Osteocyte (in vitro differentiated cells): ENCODE data around the gene DPP10. TPM values are rescaled to one million over a fixed set of nuclear protein-coding genes. Genes with fewer than 3 reads are reported as not detected.

Experiments
- DNase-seq: peaks from one replicate; pipeline ENCODE4 v3.0.0; 2021; ENCODE audit warnings: mixed read lengths; ENCODE audit not compliant: unreplicated experiment; ENCODE audit errors: extremely low spot score
- H3K27ac Mint-ChIP-seq: one replicate; pipeline ENCODE4 v1.8.0; 2021; ENCODE audit warnings: mild to moderate bottlenecking, mixed read lengths; ENCODE audit not compliant: unreplicated experiment
- H3K27me3 Mint-ChIP-seq: one replicate; pipeline ENCODE4 v1.8.0; 2021; ENCODE audit warnings: mixed read lengths; ENCODE audit not compliant: unreplicated experiment
- H3K36me3 Mint-ChIP-seq: one replicate; pipeline ENCODE4 v1.8.0; 2021; ENCODE audit warnings: mixed read lengths; ENCODE audit not compliant: unreplicated experiment
- H3K4me1 Mint-ChIP-seq: one replicate; pipeline ENCODE4 v1.8.0; 2021; ENCODE audit warnings: mixed read lengths; ENCODE audit not compliant: unreplicated experiment
- H3K4me3 Mint-ChIP-seq: one replicate; pipeline ENCODE4 v1.8.0; 2021; ENCODE audit warnings: mild to moderate bottlenecking, moderate library complexity, mixed read lengths; ENCODE audit not compliant: unreplicated experiment
- H3K9me3 Mint-ChIP-seq: one replicate; pipeline ENCODE4 v1.8.0; 2021; ENCODE audit warnings: mixed read lengths; ENCODE audit not compliant: unreplicated experiment
- CTCF ChIP-seq: fragments of 200-600 bp; sonication (generic); IDR thresholded peaks from 2 replicates; pipeline ENCODE4 v1.5.0; 2021; ENCODE audit warnings: antibody characterized with exemption, mild to moderate bottlenecking, moderate library complexity
- total RNA-seq: library from RNA; stranded (reverse); gene quantifications from 2 replicates; pipeline ENCODE4 v1.2.1, GENCODE V29; 2021

The DPP10 gene
- total RNA-seq, 1 donor from 2014 or later: not detected

- DNase-seq: no peak
- Mint-ChIP-seq H3K27ac (no peak overlapping the region), H3K27me3 (no peaks in the 10 kb centered on the region), H3K4me1 (no peaks in the 10 kb centered on the region), H3K4me3 (no peak overlapping the region), H3K36me3 (no peaks in the 10 kb centered on the region), H3K9me3 (no peaks in the 10 kb centered on the region)
- TF ChIP-seq CTCF: no peak
Measured at GRCh38 chr2:114714313-114714712, 271.9 kb downstream of the DPP10 start.

- Mint-ChIP-seq H3K4me3 (no peak overlapping the region), H3K36me3 (no peaks in the 10 kb centered on the region), H3K4me1 (no peaks in the 10 kb centered on the region), H3K27me3 (no peaks in the 10 kb centered on the region), H3K9me3 (no peaks in the 10 kb centered on the region), H3K27ac (no peak overlapping the region)
- TF ChIP-seq CTCF: no peak
- DNase-seq: no peak
Measured at GRCh38 chr2:114717049-114717448, 274.6 kb downstream of the DPP10 start.

GRCh38 chr2:114724454-114724853 is 282.0 kb downstream of the DPP10 start:
- DNase-seq: no peak
- Mint-ChIP-seq H3K4me3 (no peak overlapping the region), H3K27me3 (no peaks in the 10 kb centered on the region), H3K27ac (no peak overlapping the region), H3K9me3 (peaks cover 5% of the 10 kb centered on the region), H3K36me3 (no peaks in the 10 kb centered on the region), H3K4me1 (no peaks in the 10 kb centered on the region)
- TF ChIP-seq CTCF: no peak

GRCh38 chr2:114727012-114727411 is 284.6 kb downstream of the DPP10 start:
- no peaks in the 10 kb centered on the region for H3K27me3 Mint-ChIP-seq
- H3K36me3 Mint-ChIP-seq: no peaks in the 10 kb centered on the region
- no peak overlapping the region for H3K4me3 Mint-ChIP-seq
- no peak for DNase-seq
- no peaks in the 10 kb centered on the region for H3K4me1 Mint-ChIP-seq
- H3K27ac Mint-ChIP-seq: no peak overlapping the region
- H3K9me3 Mint-ChIP-seq: peaks cover 5% of the 10 kb centered on the region
- TF ChIP-seq CTCF: no peak

GRCh38 chr2:114728372-114728771 is 285.9 kb downstream of the DPP10 start:
- DNase-seq: no peak
- no peak overlapping the region for H3K27ac Mint-ChIP-seq
- peaks cover 5% of the 10 kb centered on the region for H3K9me3 Mint-ChIP-seq

More at GRCh38 chr2:114728372-114728771, 285.9 kb downstream of the DPP10 start:
- H3K4me1 Mint-ChIP-seq: no peaks in the 10 kb centered on the region
- no peaks in the 10 kb centered on the region for H3K36me3 Mint-ChIP-seq
- H3K27me3 Mint-ChIP-seq: no peaks in the 10 kb centered on the region
- no peak for TF ChIP-seq CTCF
- H3K4me3 Mint-ChIP-seq: no peak overlapping the region
